SHP77 (cell line): Measurements from ENCODE around the gene CD8A.
A peak's percentile ranks its signal among the peaks of the same experiment; 100 is the strongest.

Experiments
- DNase-seq, 2 experiments: peaks; one replicate each; lab custom pipeline; 2025; lab: John Stamatoyannopoulos, UW

The CD8A gene

DNA sequence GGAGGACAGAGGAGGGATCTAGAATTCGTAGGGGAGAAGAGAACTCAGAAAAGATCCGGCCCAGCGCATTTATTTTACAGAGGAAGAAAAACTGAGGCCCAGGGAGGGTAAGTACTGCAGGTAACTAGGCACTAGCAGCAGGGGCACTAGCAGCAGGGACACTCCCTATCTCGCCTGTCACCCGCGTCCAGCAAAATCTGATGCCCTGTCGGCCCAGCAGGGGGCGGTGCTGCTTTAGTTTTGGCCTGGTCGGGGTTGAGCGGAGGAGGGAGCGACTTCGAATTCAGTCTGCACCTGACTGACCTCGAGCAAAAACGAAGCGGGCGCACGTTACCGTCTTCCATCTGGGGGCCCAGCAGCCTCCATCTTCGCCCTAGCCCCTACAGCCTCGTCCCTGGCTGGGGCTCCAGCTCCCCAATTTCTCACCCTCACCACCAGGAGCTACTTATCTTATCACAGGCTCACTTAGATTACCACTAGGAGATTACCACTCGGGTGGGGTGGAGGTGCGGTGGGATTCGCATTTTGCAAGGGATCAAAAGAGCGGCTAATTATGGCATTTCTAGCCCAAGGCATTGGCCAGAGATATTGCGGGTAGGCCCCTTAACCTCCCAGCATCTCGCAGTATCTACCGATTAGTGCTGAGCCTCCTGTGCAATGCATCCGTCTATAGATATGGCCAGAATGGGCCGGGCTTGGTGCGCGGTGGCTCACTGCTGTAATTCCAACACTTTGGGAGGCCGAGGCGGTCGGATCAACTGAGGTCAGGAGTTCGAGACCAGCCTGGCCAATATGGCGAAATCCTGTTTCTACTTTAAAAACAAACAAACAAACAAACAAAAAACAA is 17.8 kb upstream of the CD8A start:
- DNase-seq, result peak; percentile 55 to 76

DNA sequence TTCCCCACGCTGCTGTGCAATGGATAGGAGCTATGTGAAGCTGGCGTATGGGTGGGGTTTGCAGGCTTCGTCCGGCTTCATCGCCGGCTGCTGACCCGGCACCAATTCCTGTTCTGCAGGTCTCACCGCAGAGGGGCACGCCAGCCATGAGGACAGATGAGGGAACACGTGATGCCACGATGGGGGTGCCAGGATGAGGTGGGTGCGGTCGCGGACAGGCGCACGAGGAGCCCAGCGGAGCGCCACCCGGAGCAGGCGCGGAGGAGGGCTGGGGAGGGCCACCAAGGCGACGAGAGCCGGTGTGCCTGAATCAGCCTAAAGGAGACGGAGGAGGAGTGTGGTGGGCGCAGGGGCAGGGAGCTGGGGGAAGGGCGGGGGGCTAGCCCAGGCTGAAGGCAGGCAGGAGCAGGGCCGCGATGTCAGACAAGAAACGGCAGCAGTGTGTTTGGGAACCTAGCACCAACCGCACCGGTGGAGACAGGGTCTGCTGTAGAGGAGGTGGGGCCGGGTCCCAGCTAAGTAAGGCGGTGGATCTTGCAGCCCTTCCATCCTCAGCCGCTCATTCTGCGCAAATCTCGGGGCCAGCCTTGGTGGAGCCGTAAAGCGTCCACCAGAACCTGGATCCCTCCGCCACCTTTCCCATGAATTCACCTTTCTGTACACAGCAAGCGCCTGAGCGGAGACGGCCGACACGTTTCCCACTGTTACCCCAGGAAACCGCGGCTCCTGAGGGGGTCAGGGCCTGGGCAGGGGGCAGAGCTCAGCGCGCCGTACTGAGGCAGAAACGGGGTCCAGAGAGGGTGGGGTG is 17.0 kb upstream of the CD8A start:
- DNase-seq, result no peak

DNA sequence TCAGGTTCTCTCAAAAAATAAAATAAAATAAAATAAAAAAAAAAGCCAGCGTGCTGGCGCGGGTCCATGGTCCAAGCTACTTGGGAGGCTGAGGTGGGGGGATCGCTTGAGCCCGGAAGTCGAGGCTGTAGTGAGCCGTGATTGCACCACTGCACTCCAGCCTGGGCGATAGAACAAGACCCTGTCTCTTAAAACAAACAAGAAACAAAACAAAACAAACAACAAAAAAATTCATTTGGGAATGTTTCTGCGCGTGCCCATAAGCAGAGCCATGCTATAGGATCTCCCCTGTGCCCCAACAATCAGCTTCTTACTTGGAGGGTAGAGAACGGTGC is 16.4 kb upstream of the CD8A start:
- DNase-seq, result no peak

DNA sequence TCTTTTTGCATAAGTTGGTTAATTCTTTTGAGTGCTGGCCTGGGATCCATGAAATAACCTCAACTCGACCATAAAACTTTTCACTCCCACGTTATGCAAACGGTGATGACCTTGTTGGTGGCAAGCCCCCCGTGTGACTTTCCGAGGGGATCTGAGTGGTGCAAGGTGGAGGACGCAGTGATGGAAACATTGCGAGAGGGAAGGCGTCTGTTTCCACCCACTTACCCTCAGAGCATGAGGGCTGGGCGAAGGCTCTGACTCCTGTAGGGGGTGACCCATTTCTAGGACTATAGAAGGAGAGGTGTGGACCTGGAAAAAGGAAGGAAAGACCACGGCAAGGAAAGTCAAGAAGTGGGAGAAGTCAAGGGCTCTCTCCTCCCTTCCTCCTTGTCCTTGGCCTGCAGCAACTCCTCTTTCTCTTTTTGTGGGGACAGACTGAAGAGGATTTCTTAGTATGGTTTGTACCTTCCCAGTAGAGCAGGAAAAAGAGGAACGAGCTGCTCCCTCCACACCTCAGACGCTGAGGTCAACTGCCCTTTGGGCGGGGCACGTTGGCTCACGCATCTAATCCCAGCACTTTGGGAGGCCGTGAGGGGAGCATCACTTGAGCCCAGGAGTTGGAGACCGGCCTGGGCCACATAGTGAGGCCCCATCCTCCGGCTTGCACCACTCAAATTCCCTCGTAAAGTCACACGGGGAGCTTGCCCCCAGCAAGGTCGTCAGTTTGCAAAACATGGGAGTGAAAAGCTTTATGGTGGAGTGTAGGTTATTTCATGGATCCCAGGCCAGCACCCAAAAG is 15.5 kb upstream of the CD8A start:
- DNase-seq, result no peak

DNA sequence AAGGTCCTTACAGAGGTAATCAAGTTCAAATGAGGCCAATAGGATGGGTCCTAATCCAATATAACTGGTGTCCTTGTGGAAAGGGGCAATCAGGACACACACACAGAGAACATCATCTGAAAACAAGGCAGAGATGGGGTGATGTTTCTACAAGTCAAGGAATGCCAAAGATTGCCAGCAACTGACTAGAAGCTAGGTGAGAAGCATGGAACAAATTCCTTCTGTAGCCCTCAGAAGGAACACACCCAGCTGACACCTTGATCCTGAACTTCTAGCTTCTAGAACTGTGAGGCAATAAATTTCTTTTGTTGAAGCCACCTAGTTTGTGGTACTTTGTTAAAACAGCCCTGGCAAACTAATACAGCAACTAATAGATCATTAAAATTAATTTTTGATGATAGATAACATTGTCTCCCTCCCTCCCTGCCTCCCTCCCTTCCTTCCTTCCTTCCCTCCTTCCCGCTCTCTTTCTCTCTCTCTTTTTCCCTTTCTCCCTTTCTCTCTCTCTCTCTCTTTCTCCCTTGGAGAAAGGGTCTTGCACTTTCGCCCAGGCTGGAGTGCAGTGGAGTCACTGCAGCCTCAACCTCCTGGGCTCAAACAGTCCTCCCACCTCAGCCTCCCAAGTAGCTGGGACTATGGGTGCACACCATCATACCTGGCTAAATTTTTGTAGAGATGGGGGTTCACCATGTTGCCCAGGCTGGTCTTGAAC is 10.3 kb upstream of the CD8A start:
- no peak for DNase-seq

DNA sequence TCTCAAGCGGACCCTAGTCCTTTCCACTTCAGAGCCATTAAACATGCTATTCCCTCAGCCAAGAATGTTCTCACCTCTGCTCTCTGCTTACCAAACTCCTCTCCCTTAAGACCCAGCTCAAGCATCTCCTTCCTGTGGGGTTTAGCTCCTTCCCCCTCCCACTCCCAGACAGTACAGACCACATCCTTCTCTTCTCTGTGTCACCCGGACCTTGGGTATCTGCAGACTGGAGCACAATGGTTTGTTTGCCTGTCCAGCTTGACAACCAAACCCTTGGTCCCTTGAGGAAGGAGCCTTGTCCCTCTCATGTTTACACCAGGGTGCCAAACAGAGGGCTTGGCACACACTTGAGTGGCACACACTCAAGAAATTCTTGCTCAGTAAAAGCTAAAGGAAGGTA is 4.1 kb upstream of the CD8A start:
- no peak for DNase-seq

DNA sequence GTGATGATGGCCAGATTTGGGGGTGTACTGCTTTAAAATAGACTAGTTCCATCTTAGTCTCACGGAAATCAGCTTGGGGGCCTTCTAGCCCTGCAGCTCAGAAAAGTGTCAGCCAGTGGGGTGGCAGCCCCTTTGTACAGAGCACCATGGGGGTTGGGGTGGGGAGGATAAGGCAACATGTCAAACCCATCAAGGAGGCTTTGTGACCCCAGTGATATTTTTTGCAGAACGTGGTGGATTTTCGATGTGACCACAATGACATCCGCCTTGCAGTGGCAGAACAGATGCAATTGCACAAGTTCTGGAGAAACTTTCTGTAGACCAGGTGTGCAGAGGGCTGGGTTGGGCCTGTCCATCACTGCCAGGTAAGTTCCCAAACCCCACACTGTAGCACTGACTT is 3.0 kb upstream of the CD8A start:
- no peak for DNase-seq

DNA sequence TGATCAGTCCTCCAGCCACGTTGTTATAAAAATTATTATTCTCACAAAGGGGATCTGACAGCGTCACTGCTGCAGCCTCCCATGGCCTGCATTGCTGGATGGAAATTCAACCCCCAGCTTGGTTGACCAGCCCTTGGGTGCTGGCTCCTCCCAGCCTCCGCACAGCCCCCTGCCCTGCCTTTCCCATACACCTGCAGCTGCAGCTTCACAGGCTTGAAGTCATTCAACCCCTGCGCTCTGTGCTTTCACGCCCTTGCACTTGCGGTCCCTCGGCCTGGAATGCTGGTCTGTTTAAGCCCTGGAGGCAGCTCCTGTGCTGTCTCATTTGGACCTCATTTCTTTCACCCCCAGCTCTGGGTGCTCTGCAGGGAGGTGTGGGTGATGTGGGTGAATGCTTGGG is 860 bp upstream of the CD8A start:
- no peak for DNase-seq

DNA sequence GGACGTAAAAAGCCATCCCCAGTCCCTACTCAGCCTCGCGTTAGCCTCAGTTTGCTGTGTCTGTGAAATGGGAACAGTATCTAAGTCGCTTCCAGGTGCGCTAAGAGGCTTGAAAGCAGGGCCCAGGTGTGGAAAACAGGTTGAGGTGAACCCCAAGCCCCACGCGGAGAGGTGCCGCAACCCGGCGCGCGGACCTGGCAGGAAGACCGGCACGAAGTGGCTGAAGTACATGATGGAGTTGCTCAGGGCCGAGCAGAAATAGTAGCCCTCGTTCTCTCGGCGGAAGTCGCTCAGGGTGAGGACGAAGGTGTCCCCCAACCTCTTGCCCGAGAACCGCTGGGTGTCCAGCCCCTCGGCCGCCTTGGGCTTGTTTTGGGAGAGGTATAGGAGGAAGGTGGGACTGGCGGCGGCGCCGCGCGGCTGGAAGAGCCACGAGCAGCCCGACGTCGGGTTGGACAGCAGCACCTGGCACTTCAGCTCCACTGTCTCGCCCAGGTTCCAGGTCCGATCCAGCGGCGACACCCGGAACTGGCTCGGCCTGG is 508 bp downstream of the CD8A start:
- DNase-seq, result no peak

DNA sequence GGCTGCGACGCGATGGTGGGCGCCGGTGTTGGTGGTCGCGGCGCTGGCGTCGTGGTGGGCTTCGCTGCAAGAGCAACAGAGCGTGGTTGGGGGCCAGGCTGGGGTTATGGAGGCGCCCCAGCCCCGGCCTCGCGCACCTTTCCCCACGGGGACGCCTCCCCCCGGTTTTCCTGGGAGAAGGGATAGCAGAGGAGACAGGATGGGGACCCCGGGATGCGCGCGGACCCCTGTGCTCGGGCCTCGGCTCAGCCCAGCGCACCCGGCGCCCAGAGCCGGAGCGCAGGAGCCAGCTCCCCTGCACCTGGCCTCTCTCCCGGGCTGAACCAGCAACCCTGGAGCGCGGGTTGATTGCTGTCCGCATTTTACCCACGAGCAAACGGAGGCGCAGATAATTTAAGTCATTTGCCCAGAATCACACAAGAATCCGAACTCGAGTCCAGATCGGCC is 1.0 kb downstream of the CD8A start:
- DNase-seq, result no peak

DNA sequence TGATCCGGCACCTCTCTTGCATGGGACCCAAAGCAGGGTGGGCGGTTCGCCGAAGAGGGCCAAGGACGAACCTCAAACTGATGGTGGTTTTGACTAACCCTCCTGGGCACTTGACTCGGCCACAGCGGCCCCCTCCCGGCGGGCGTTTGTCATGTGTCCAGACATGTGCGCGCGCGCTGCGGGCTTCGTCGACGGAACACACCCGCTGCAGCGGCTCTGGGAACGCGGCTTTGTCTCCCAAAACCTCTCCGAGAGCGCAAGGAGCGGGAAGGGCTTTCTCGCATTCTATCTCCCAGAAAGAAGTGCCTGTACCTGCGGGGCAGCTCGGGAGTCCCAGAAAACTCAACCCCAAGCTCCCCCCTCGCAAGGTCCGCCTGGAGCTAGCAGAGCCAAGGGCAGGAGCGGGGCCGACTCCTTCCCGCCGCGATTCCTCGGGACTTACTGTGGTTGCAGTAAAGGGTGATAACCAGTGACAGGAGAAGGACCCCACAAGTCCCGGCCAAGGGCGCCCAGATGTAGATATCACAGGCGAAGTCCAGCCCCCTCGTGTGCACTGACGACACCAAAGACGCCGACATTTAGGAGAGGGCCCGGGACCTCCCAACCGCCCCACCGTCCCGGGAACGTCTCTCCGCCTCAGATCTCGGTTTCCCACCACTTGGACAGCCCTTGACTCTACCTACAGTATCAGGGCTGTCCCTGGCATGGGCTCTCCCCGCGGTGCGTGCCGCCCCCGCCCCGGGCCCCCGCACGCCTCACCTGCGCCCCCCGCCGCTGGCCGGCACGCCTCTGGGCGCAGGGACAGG is 1.6 kb downstream of the CD8A start:
- no peak for DNase-seq

DNA sequence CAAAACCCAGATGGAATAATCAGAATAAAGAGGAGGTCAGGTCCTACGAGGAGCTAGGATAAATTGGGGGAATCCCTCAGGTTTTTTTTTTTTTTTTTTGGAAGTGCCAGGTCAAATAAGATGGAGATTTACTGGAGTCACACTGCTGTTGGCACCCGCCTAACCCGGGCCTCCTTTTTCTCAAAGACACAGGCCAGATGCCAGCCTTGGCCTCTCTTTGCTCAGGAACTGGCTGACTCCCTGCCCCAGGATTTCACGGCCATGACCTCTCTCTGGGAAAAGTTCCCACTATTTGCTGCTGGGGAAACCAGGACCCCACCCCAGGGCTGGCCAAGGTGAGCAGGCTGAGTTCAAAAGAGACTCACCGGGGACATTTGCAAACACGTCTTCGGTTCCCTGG is 2.5 kb downstream of the CD8A start:
- no peak for DNase-seq

DNA sequence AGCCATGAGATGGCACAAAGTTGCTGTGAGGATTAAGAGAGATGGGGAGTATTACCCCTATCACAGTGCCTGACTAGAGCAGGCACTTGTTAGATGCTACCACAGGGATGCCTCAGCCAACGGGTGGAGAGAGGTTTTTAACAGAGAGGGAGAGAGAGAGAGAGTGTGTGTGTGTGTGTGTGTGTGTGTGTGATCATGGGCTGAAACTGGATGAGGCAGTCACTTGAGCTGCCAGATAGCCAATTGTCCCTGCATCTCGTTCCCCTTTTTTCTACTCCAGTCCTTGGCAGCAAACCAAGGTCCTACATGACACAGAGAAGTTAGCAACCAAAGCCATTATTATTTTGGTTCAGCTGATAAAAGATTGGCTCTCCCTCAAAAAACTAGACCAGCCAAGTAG is 3.0 kb downstream of the CD8A start:
- DNase-seq, result no peak

DNA sequence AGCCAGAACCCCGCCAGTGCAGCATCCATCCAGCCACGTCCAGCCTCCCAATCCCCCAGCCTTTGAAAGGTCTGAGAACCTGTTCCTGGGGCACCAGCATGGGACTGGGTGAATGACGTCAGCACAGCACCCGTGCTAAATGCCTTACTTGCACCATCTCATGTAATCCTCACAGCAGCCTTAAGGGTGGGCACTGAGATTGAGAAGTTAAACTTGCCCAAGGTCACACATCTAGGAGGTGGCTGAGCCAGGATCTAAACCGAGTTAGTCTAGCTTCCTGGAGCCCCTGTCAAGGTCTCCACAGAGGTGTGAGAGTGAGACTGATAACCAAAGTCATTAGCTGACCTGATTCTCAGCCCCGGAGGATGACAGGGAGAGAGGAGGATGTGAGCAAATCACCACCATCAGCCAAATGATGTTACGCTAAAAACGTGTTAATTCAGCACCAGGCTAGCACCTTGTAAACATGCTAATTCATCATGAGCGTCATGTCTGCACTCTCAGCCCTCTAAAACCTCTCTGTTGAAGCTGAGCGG is 4.6 kb downstream of the CD8A start:
- DNase-seq, result no peak

DNA sequence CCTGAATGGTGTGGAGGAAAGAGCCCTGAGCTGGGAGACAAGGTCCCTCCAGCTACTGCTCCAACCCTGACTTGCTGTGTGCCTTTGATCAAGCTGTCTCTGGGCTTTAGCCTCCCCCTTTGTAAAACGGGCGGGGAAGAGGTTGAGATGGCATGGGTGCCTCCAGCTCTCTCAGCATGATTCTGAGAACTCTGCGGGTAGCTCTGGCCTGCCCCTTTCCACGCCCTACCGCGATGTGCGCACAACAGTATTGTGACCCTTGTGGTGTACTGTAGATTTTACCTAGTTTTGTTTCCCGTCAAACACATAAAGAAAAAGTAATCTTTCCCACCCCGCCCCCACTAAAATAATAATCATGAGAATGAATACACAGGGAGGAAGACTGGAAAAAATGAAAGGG is 5.3 kb downstream of the CD8A start:
- no peak for DNase-seq

DNA sequence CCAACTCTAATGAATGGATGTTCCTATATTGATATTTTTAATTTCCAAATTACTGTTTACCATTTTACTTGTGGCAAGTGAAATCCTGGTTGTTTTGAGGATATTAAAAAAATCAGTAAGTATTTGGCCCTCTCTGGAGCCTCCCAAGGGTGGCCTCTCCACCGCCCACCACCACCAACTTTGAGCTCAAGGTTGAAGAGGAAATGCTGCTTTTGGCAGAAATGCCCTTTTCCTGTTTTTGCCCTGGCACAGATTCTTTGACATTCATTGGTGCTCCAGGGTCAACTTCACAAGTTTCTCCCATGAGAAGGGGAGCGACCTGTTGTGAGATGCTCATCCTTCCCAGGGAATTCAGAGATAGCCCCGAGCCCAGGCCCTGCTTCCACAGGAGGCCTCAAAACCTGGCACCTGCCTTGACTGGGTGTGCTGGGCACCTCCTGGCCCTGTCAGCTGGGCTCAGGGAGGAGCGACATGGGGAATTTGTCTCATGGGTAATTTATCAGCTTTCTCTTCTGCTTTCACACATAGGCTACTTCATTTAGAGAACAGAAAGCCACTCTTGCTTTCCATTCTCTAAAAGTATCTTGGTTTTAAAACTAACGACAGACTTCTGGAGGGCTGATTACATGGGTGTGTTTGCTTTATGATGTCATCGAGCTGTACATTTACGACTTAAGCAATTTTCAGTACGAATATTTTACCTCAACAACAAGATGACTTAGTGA is 6.9 kb downstream of the CD8A start:
- DNase-seq, result no peak

DNA sequence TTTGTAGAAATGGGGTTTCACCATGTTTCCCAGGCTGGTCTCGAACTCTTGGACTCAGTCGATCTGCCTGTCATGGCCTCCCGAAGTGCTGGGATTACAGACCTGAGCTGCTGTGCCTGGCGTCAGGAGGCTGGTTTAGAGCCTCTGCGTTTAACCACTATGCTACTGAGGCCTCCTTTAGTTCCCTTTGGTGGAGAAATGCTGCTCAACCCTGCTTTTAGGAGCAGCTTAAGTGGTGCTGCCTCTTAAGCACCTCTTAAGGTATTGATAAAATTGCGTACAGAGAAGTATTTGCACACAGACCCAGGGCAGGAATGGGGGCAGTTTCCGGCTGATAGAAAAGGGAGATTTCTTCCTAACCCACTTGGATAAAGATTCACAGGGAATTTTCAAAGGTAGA is 8.0 kb downstream of the CD8A start:
- no peak for DNase-seq

DNA sequence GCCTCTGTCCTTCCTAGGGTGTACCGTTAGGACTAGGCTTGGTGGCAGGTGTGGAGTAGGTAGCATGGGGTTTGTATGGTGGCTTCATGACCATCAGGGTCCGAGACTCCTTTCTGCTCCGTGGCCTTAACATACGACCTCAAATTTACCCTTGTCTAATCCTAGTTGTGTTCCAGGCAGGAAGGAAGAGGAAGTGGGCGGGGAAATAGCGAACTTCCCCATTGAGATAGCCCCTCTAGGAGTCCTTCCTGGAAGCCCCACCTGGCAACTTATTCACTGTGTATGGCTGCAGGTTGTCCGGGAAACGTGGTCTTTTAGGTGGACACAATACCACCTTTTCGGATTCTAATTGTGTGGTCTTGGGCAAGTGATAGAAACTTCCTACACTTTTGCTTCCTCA is 9.3 kb downstream of the CD8A start:
- no peak for DNase-seq

DNA sequence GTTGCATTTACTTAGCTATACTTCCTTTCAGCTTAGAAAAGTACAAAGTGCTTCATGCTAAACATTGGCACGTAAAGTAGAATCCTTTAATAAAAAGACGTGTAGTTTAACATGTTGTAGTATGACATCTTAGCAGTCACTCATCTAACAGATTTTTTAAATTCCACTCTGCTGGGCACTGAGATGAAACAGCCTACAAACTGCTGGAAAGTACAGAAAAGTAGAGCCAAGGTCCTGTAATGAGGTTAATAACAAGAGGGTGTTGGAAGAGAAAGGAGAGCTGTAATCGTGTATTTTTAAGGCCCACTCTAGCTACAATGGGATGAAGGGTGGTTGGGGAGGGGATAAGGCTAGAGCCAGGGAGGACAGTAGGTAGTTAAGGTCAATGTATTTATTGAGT is 10.7 kb downstream of the CD8A start:
- DNase-seq, result no peak

DNA sequence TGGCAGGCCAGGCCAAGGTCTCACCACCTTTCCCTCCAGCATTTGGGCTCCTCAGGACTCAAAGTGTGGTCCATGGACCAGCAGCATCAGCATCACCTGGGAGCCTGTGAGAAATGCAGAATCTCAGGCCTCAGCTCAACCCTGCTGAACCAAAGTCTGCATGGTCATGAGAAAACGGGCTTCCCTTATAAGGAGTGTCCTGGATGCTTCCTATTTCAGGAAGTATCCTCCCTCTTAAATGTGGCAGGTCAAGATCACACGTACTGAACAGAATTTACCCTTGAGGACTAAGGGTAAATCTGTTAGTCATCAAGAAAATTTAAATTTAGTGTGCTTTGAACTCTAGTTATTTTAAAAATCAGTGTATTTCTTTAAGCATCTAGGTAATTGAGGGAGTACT is 11.8 kb downstream of the CD8A start:
- no peak for DNase-seq
